Right lobe of liver (tissue), 4 donors: ENCODE results near the gene LILRA6.

ENCODE experiments used
- POLR2A ChIP-seq: fragments of 450-650 bp; IDR thresholded peaks from one replicate; pipeline ENCODE4 v1.6.1; 2017; ENCODE audit warnings: antibody characterized with exemption, mild to moderate bottlenecking
- TF ChIP-seq, protein P1 (sequence below), 4 donors: fragments of 200-600 bp in 3 of 4; fragments of 450-650 bp in 1 of 4; IDR thresholded peaks; one replicate each; pipeline versions ENCODE4 v1.5.1 to v1.8.0; 2016 to 2022; ENCODE audit warnings: antibody characterized with exemption in 4 of 4, mild to moderate bottlenecking in 2 of 4
- donor health status: DM: no; HTN: no; CAD: no.
- donor health status: DM: no; HTN: no; CAD: no.
- donor health status: DM: no; HTN: yes; CAD: no.

DNA sequence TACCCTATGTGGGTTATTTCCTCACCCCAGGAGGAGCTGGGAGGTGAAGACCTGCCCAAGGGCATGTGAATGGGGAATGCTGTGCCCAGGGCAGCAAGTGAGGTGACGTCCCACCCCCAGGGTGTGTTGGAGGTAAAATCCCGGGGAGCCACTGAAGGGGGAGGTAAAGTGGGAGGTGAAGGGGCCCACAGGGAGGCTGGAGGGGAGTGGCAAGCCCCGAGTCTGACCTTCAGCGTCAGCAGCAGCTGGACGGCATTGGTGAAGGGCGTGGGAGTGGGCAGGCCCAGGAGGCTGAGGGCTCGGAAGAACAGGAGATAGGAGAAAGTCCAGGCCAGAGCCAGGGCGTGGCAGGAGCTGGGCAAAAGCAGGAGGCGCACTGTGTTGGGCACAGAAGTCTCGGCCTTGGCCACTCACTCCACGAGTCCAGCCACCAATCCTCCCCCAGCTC is 55.6 kb downstream of the LILRA6 start:
- TF ChIP-seq, protein P1, sequence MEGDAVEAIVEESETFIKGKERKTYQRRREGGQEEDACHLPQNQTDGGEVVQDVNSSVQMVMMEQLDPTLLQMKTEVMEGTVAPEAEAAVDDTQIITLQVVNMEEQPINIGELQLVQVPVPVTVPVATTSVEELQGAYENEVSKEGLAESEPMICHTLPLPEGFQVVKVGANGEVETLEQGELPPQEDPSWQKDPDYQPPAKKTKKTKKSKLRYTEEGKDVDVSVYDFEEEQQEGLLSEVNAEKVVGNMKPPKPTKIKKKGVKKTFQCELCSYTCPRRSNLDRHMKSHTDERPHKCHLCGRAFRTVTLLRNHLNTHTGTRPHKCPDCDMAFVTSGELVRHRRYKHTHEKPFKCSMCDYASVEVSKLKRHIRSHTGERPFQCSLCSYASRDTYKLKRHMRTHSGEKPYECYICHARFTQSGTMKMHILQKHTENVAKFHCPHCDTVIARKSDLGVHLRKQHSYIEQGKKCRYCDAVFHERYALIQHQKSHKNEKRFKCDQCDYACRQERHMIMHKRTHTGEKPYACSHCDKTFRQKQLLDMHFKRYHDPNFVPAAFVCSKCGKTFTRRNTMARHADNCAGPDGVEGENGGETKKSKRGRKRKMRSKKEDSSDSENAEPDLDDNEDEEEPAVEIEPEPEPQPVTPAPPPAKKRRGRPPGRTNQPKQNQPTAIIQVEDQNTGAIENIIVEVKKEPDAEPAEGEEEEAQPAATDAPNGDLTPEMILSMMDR (IDR thresholded peaks at IDR 0.05) = no peak
- no peak for TF ChIP-seq POLR2A
